CD14-positive monocyte (primary cell): ENCODE measurements around the gene SLC22A12. TPM values are rescaled to one million over a fixed set of nuclear protein-coding genes. Genes with fewer than 3 reads are reported as not detected.

Experiments
- DNase-seq, 3 donors: peaks; one replicate each; pipeline ENCODE4 v3.0.0-alpha.2; 2011 to 2022
- H2AFZ ChIP-seq: 2 replicates; pipeline ENCODE4 v1.6.0; 2012; ENCODE audit warnings: mild to moderate bottlenecking, low read depth, low read length, inconsistent platforms; ENCODE audit not compliant: insufficient read depth, poor library complexity, severe bottlenecking
- H3K27ac ChIP-seq, 2 donors: 1 replicate in 1 of 2; 2 replicates in 1 of 2; pipeline ENCODE4 v1.5.1; 2012 to 2013; ENCODE audit warnings: low read length in 2 of 2, control low read depth in 1 of 2, inconsistent platforms in 1 of 2, low read depth in 1 of 2, mild to moderate bottlenecking in 1 of 2
- H3K27me3 ChIP-seq, 2 donors: one replicate each; pipeline versions ENCODE4 v1.6.0 to v1.6.1; 2011 to 2013; ENCODE audit warnings: low read length in 2 of 2; ENCODE audit not compliant: control insufficient read depth in 2 of 2, insufficient read depth in 2 of 2
- H3K36me3 ChIP-seq, 2 donors: replicated peaks in 1 of 2; 1 replicate in 1 of 2; 2 replicates in 1 of 2; pipeline versions ENCODE4 v1.5.1 to v1.6.1; 2012 to 2013; ENCODE audit warnings: low read length in 2 of 2, control low read depth in 1 of 2, inconsistent platforms in 1 of 2, mild to moderate bottlenecking in 1 of 2; ENCODE audit not compliant: insufficient read depth in 2 of 2, control insufficient read depth in 1 of 2
- H3K4me1 ChIP-seq, 2 donors: 1 replicate in 1 of 2; 2 replicates in 1 of 2; pipeline versions ENCODE4 v1.5.1 to v1.6.1; 2012 to 2013; ENCODE audit warnings: low read length in 2 of 2, control low read depth in 1 of 2, inconsistent platforms in 1 of 2, mild to moderate bottlenecking in 1 of 2, moderate library complexity in 1 of 2; ENCODE audit not compliant: insufficient read depth in 2 of 2, control insufficient read depth in 1 of 2
- H3K4me2 ChIP-seq: replicated peaks from 2 replicates; pipeline ENCODE3; 2012; ENCODE audit warnings: low read length, moderate library complexity, mild to moderate bottlenecking; ENCODE audit not compliant: poor library complexity, severe bottlenecking; ENCODE audit errors: extremely low read depth
- H3K4me3 ChIP-seq, 3 experiments: fragments of 200-600 bp in 1 of 3; sonication (generic) in 1 of 3; replicated peaks in 1 of 3; 1 replicate in 2 of 3; 2 replicates in 1 of 3; pipeline ENCODE4 v1.5.1; 2011 to 2013; ENCODE audit warnings: low read length in 3 of 3, mild to moderate bottlenecking in 3 of 3, control low read depth in 2 of 3, low read depth in 2 of 3, inconsistent platforms in 1 of 3, moderate library complexity in 1 of 3
- H3K79me2 ChIP-seq: 2 replicates; pipeline ENCODE4 v1.6.0; 2012; ENCODE audit warnings: mild to moderate bottlenecking, control low read depth, inconsistent platforms, low read length, moderate library complexity; ENCODE audit not compliant: insufficient read depth
- H3K9ac ChIP-seq: 2 replicates; pipeline ENCODE4 v1.6.0; 2017; ENCODE audit warnings: low read length, mild to moderate bottlenecking; ENCODE audit not compliant: insufficient read depth, poor library complexity, severe bottlenecking
- H3K9me3 ChIP-seq, 2 donors: replicated peaks in 1 of 2; 1 replicate in 1 of 2; 2 replicates in 1 of 2; pipeline versions ENCODE4 v1.5.1 to v1.6.1; 2012 to 2013; ENCODE audit warnings: low read length in 2 of 2, control low read depth in 1 of 2; ENCODE audit not compliant: control insufficient read depth in 1 of 2, insufficient read depth in 1 of 2
- H4K20me1 ChIP-seq: 2 replicates; pipeline ENCODE4 v1.6.0; 2012; ENCODE audit warnings: mild to moderate bottlenecking, low read length, control low read depth, moderate library complexity; ENCODE audit not compliant: insufficient read depth
- H3K27ac Mint-ChIP-seq, 7 donors: one replicate each; pipeline ENCODE4 v1.8.0; 2020; ENCODE audit warnings: mild to moderate bottlenecking in 7 of 7, mixed read lengths in 7 of 7, moderate library complexity in 6 of 7, inconsistent platforms in 2 of 7
- H3K27me3 Mint-ChIP-seq, 3 donors: one replicate each; pipeline ENCODE4 v1.8.0; 2021 to 2022; ENCODE audit warnings: low read depth in 3 of 3, mild to moderate bottlenecking in 3 of 3, mixed read lengths in 3 of 3, moderate library complexity in 3 of 3, inconsistent platforms in 1 of 3
- H3K36me3 Mint-ChIP-seq, 2 donors: one replicate each; pipeline ENCODE4 v1.8.0; 2020; ENCODE audit warnings: mixed read lengths in 2 of 2, inconsistent platforms in 1 of 2, mild to moderate bottlenecking in 1 of 2
- H3K4me1 Mint-ChIP-seq: one replicate; pipeline ENCODE4 v1.8.0; 2020; ENCODE audit warnings: mild to moderate bottlenecking, mixed read lengths
- H3K4me3 Mint-ChIP-seq, 2 donors: one replicate each; pipeline ENCODE4 v1.8.0; 2020; ENCODE audit warnings: mild to moderate bottlenecking in 2 of 2, mixed read lengths in 2 of 2, moderate library complexity in 1 of 2
- H3K9me3 Mint-ChIP-seq, 7 donors: one replicate each; pipeline ENCODE4 v1.8.0; 2020 to 2022; ENCODE audit warnings: mixed read lengths in 7 of 7, mild to moderate bottlenecking in 6 of 7, moderate library complexity in 6 of 7, inconsistent platforms in 2 of 7
- CTCF ChIP-seq: fragments of 200-600 bp; IDR thresholded peaks from one replicate; pipeline ENCODE4 v1.8.0; 2022; ENCODE audit warnings: antibody characterized with exemption, mild to moderate bottlenecking
- WGBS: methylation state at CpG from one replicate; pipeline ENCODE4 v1.1.5; 2013; ENCODE audit warnings: missing lambda C conversion rate; ENCODE audit not compliant: insufficient coverage; 5-methylcytosine and 5-hydroxymethylcytosine counted together
- intact Hi-C, 2 donors: fragments of 100-400 bp; cut with micrococcal nuclease; formaldehyde crosslinking; loops; one replicate each; pipeline versions ENCODE4 v1.15.0 to v1.15.1; 2023
- polyA plus RNA-seq, 3 donors: library from polyadenylated mRNA; depleted of rRNA in 1 of 3; unstranded in 2 of 3; stranded (reverse) in 1 of 3; fragments of 300-500 nt in 2 of 3; fragments of >200 nt in 1 of 3; fragmentation: Illumina TruSeq in 2 of 3; gene quantifications; 1 replicate in 2 of 3; 2 replicates in 1 of 3; pipeline ENCODE4 v1.2.3, GENCODE V29; 2012 to 2021

The SLC22A12 gene
- polyA plus RNA-seq, 3 donors = not detected

GRCh38 chr11:64543818-64544217 is 47.2 kb upstream of the SLC22A12 start:
- Histone ChIP-seq H3K4me2 (no peak overlapping the region), H3K4me3 (no peak overlapping the region), H2AFZ (no peak overlapping the region), H3K9me3 (no peaks in the 10 kb centered on the region), H3K9ac (no peak overlapping the region), H3K4me1 (peaks cover 6 to 8% of the 10 kb centered on the region in 2 donors), H3K27ac (no peak overlapping the region), H4K20me1 (no peaks in the 10 kb centered on the region), H3K27me3 (no peaks in the 10 kb centered on the region), H3K36me3 (no peaks in the 10 kb centered on the region), H3K79me2 (no peaks in the 10 kb centered on the region)
- peaks cover 0 to 3% (median 3%) of the 10 kb centered on the region in 3 donors for H3K27me3 Mint-ChIP-seq
- H3K27ac Mint-ChIP-seq = no peak overlapping the region
- no peaks in the 10 kb centered on the region for H3K36me3 Mint-ChIP-seq
- no peak for DNase-seq
- peaks cover 0 to 5% (median under 1%) of the 10 kb centered on the region in 7 donors for H3K9me3 Mint-ChIP-seq
- TF ChIP-seq CTCF = peak; percentile 14
- intact Hi-C loops = no loop called here
- peaks cover 16% of the 10 kb centered on the region for H3K4me1 Mint-ChIP-seq
- H3K4me3 Mint-ChIP-seq = no peak overlapping the region

GRCh38 chr11:64544616-64545296 is 46.3 kb upstream of the SLC22A12 start:
- H3K4me3 ChIP-seq = no peak overlapping the region
- H3K27ac Mint-ChIP-seq = no peak overlapping the region

More at GRCh38 chr11:64544616-64545296, 46.3 kb upstream of the SLC22A12 start:
- no peak overlapping the region for H3K4me3 Mint-ChIP-seq
- 86% methylated on average over 1 of the region's 2 CpGs for WGBS
- Histone ChIP-seq H3K27me3 (no peaks in the 10 kb centered on the region), H3K36me3 (no peaks in the 10 kb centered on the region), H4K20me1 (no peaks in the 10 kb centered on the region), H3K79me2 (no peaks in the 10 kb centered on the region), H3K9me3 (no peaks in the 10 kb centered on the region), H3K27ac (no peak overlapping the region), H3K4me2 (no peak overlapping the region), H3K9ac (no peak overlapping the region), H2AFZ (no peak overlapping the region), H3K4me1 (peaks cover 0 to 6% of the 10 kb centered on the region in 2 donors)
- TF ChIP-seq CTCF = no peak
- peaks cover 0 to 5% (median 2%) of the 10 kb centered on the region in 7 donors for H3K9me3 Mint-ChIP-seq
- peaks cover 9% of the 10 kb centered on the region for H3K4me1 Mint-ChIP-seq
- intact Hi-C loops = no loop called here
- H3K27me3 Mint-ChIP-seq = peaks cover 0 to 3% (median 0%) of the 10 kb centered on the region in 3 donors
- no peaks in the 10 kb centered on the region for H3K36me3 Mint-ChIP-seq
- no peak for DNase-seq
